GM18951 (cell line): ENCODE data around the gene OSBPL3.

ENCODE experiments used
- POLR2A ChIP-seq: IDR thresholded peaks from 4 replicates; pipeline ENCODE4 v1.6.1; 2011; ENCODE audit warnings: mild to moderate bottlenecking; ENCODE audit not compliant: insufficient read length, insufficient read depth; ENCODE audit errors: extremely low read depth
- in situ Hi-C: fragments of 300-500 bp; cut with MboI; formaldehyde crosslinking; loops from one replicate; pipeline ENCODE4 v1.12.0; 2022; ENCODE audit warnings: low sequenced_read_pairs, mixed read lengths, inconsistent platforms; ENCODE audit not compliant: unreplicated experiment

Gene OSBPL3

DNA sequence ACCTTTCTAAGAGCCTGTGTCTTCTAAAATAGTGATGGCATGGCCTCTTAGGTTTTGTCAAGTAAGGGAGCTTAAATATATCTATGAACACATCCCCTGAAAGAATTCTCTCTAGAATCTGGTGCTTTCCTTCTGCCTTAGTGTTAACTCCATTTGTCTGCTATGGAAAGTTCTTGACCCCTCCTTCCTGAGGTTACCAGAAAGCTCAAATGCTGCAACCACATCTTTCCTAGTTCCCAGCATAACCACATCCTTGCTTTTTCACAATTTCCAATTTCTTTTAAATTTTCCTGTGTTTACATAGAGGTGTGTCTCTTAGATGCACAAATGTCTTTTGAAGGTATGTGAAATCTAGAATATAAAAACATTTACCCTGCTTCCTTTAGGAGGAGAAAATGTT lies 206.3 kb downstream of the OSBPL3 start:
- in situ Hi-C loops = no loop called here

DNA sequence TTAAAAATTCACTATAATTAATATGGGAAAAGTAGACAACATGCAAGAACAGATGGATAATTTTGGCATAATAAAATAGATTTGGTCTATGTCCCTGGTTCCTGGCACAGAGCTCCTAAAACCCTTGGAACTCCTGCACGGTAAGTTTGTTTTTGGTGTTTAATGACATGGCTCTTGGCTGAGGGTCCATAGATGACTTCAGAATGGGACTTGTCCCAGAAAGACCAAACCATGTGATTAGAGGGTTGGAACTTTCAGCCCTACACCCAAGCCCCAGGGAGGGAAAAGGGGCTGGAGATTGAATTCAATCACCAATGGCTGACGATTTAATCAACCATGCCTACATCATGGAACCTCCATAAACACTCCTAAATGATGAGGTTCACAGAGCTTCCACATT lies 210.1 kb downstream of the OSBPL3 start:
- in situ Hi-C loops = no loop called here
- no peak for TF ChIP-seq POLR2A

More for the DNA sequence above, 206.3 kb downstream of the OSBPL3 start:
- no peak for TF ChIP-seq POLR2A

DNA sequence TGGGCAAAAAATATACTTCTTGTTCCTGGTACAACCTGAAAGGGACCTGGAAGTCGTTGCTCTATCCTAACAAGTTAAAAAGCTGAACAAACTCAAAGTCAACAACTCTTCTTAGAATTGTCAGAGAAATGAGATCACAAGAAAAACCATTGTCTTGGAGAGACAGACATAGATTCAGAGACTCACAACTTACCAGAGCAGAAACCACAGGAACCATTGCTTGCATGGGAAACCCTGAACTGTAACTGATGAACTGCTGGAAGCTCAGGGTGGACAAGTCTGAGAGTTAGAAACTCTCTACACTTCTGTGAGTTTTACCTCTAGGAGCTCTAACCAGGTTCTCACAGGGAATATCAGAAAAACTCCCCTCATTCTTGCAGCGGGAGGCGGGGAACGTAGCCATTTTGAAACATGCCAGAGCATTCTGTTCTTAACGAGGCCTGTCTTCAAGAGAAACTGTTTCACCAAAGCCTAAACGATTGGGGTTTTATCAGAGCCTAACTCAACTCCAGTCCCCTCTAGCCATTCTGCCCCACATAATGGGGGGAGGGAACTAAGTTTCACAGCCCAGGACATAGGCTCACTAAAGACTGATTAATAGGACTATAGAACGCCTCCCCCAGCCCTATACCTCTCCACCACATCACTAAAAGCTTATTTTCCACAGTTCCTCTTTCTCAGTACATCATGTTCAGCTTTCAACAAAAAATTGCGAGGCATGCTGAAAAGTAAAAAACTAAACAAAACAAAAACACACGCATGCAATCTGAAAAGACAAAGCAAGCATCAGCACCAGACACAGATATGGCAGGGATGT lies 210.8 kb downstream of the OSBPL3 start:
- no peak for TF ChIP-seq POLR2A
- in situ Hi-C loops = no loop called here

DNA sequence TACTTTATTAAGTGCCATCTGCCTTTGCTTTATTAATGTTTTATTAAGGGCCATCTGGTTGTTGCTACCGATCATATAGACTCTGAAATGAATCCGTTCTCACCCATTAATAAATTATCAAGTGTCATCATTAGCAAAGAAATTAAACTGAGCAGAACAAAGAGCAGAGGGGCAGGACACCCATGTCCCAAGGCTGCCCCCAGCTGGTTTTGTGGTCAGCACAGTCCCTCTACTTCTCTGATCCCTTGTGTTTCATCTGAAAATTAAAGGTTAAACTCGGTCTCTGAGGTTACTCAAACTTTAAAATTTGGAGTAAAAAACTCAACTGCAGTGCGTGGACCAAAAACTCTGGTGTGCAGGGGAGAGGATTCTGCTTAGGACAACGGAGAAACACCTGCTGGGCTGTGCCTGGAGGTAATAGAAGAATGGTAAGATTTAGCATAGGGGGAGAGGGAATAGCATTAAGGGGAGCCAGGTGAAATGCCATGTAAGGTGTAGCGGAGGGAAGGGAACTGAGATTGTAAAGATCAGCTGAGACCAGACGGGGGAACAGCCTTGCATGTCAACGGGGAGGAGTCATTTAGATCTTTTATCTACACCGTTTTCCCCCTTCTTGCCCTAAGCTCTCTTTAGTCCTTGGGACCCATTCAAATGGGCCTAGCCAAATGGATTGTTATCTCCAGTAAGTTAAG lies 212.0 kb downstream of the OSBPL3 start:
- in situ Hi-C loops = no loop called here

DNA sequence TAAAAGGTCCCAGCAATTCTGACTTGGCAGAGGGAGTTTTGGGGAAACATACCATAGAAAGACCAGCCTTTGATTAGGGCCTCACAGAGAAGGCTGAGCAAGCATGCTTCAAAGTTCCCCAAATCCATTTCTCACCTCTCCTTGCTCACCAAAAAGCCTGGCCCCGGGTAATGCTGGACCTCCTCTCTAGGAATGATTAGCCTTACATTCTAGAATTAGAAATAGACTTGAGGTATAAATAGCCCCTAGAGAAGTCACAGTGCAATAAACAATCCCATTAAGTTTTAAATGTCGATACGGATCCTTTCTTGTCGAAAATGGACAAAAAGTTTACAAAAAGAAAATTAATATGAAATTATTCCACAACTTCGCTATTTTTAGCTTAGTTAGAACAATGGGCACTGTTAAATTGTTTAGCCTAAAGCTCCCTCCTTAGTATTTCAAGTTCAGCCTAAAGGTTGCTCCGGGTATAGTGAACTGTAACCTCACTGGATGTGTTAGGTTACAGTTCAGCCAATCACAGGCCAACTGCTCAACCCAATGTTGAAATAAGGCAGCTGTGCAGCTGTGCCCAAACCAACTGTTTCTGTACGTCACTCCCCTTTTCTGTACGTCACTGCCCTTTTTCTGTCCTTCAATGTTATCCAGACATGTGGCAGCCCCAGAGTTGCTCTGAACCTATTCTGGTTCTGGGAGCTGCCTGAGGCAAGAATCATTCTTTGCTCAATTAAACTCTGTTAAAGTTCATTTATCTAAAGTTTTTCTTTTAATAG lies 214.8 kb downstream of the OSBPL3 start:
- in situ Hi-C loops = no loop called here
- TF ChIP-seq POLR2A = no peak

More for the DNA sequence above, 212.0 kb downstream of the OSBPL3 start:
- TF ChIP-seq POLR2A = no peak

DNA sequence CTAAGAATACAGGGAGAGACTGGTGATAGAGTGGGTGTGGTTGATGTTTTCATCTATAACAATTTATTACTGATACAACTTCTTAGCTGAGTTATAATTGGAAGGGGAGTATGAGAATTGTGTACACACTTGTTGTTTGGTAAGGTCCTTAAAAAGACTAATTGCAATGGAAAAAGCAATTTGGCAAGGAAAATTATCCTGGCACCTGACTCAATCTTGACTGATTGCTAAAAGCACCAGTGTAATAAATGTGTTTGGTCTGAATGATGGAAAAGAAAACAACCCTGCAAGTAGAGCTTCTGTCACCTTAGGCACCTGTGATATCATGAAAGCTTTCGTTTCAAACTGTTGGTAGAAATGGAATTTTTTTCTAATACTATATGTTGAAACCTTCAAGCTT lies 216.0 kb downstream of the OSBPL3 start:
- no peak for TF ChIP-seq POLR2A
- in situ Hi-C loops = no loop called here

DNA sequence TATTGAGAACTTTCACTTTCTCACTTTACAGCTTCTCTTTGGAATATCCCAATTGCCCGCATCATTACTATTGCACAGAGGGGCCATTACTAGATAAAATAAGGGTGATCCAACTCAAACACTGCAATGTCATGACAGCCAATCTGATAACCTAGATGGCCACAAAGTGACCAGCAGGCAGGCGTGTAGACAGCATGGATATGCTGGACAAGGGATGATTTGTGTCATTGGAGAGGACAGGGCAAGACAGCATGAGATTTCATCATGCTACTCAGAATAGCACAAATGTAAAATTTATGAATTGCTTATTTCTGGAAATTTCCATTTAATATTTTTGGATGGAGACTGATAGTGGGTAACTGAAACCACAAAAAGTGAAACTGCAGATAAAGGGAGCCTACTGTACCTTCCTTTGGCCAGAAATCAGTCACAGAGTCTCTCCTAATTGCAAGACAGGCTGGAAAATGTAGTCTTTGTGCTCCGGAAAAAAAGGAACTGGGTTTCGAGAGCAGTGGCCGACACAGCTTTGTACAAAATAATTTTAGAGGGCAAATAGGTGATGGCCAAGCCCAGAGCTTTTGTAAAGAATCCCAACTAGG lies 216.6 kb downstream of the OSBPL3 start:
- in situ Hi-C loops = no loop called here
- no peak for TF ChIP-seq POLR2A

DNA sequence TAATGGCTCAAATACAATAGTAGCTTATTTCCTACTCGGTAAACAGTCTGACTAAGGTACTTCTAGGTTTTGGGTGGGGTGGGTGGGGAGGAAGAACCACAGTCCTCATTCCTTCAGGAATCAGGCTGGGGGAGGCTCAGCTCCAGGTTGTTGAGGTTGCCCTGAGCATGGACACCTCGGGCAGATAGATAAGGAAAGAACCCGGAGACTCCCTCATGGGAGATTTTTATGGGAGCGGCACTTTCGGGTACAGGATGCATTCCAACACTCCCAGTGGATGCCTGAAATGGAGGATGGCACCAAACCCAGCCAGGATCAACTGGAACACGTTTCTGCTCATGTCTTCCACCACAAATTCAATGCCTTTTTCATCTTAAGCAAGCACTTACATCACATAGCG lies 217.2 kb downstream of the OSBPL3 start:
- in situ Hi-C loops = no loop called here
- no peak for TF ChIP-seq POLR2A

DNA sequence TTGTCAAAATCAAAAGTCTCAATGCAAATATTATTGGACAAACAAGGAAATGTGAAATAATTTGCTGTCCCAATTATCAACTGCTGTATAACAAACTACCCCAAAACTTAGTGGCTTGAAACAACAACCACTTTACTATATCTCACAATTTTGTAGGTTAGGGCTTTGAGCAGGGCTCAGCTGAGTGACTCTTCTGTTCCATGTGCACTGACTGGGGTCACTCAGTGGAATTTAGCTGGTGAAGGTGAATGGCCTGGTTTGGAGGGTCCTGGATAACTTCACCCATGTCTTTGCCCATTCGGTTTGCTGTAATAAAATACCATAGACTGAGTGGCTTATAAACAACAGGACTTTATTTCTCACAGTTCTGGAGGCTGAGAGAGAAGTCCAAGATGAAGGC lies 219.0 kb downstream of the OSBPL3 start:
- in situ Hi-C loops = no loop called here
- TF ChIP-seq POLR2A = no peak

DNA sequence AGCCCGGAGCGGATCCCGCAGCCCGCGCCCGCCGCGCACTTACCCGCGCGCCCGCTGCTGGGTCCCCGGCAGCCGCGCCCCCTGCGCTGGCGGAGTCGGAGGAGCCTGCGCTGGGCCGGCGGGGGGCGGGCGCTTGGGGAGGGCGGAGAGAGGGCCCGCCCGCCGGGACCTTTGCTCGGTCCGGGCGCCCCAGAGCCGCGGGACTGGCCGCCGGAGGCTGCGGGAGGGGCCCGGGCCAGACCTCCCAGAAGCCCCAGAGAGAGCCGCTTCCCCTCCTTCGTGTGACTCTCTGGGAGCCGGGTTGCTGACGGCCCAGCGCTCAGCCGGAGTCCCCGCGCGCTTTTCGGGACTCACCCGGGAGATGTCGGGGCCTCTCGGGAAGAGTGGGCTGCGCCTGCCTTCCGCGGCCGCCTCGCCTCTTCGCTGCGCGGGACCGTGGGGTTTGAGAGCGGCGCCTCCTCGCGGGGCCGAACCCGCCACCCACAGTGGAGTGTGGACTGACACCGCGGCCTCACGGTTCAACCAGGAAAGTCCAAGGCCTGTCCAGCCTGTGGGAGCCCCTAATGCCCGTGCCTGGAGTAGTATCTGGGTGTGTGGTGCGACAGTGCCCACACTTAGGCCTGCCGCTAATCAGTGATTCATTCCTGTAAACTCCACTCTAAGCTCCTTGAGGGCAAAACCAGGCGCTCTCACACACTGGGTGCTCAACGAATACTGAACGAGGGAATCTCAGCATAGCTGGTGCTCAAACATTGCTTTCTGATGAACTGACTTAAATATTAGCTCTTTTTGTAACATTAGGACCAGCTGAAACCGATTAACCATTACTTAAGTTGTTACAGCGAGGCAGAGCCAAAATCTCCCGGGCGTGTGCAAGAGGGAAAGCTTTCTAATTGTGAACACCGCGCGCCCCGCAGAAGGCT lies 222.4 kb downstream of the OSBPL3 start, which contains the start of gene GSDME:
Gene GSDME, minus strand, starts transcription at position 112 of the 923 bp plus-strand sequence. CDS start 7,690 bp downstream, outside the sequence.
- in situ Hi-C loops = no loop called here
- TF ChIP-seq POLR2A = peak; percentile 73

DNA sequence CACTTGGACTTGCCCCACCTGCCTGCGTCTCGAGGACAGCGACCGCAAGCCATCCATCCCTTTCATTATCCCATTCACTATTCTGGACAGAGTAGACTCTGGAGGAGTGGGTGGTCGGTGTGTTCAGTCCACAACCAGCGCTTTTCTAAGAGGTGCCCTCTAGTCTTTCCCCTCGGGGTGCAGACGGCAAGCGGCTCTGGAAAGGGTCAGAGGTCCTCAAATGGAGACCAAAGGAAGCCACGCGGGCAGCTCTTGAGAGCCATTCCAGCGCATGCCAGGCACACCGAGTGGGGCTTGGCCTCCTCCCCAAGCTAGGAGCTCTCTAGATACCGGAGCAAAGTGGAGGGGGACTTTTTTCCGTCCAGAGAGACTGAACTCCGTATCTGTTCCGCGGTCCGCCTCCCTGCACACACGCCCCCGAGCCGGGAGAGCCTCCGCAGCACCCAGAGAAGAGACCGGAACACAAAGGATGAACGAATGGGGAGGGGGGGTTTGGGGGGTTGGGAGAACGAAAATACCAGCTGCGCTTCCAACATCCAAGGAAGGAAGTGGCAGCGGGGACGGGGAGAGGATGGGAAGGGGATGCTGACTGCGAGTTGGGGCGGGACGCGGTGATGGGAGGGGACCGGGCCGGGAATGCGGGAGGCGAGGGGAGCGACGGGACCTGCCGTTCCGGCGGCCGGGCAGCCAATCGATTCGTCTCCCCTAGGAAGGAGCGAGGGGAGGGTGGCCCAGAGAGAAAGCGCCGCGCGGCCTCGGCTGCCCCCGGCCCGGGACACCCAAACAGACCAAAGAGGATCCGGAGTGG lies 223.2 kb downstream of the OSBPL3 start:
- in situ Hi-C loops = no loop called here
- no peak for TF ChIP-seq POLR2A
